Epithelial cell of esophagus (primary cell): ENCODE data around the gene HMCN1.
A peak's percentile ranks its signal among the peaks of the same experiment; 100 is the strongest.

ENCODE experiments used
- DNase-seq: peaks from one replicate; pipeline ENCODE4 v3.0.0; 2010; ENCODE audit warnings: low read depth
- H3K4me3 ChIP-seq: 2 replicates; pipeline ENCODE4 v1.5.1; 2011; ENCODE audit warnings: mild to moderate bottlenecking, low read length, control low read depth
- CTCF ChIP-seq: IDR thresholded peaks from 2 replicates; pipeline ENCODE4 v1.5.1; 2011; ENCODE audit warnings: low read depth, mild to moderate bottlenecking, low read length, control low read depth, inconsistent platforms; ENCODE audit not compliant: insufficient read depth; ENCODE audit errors: missing control alignments

Gene HMCN1

GRCh38 chr1:185840880-185841279, 106.7 kb downstream of the HMCN1 start:
- no peak for DNase-seq
- TF ChIP-seq CTCF, result no peak
- H3K4me3 ChIP-seq, result no peak overlapping the region

- no peak for TF ChIP-seq CTCF
Measured at GRCh38 chr1:185843297-185843869, 109.2 kb downstream of the HMCN1 start.

GRCh38 chr1:185843986-185844385, 109.8 kb downstream of the HMCN1 start:
- no peak for DNase-seq
- TF ChIP-seq CTCF, result no peak
- no peak overlapping the region for H3K4me3 ChIP-seq

More at GRCh38 chr1:185843297-185843869, 109.2 kb downstream of the HMCN1 start:
- H3K4me3 ChIP-seq, result no peak overlapping the region
- no peak for DNase-seq

DNA sequence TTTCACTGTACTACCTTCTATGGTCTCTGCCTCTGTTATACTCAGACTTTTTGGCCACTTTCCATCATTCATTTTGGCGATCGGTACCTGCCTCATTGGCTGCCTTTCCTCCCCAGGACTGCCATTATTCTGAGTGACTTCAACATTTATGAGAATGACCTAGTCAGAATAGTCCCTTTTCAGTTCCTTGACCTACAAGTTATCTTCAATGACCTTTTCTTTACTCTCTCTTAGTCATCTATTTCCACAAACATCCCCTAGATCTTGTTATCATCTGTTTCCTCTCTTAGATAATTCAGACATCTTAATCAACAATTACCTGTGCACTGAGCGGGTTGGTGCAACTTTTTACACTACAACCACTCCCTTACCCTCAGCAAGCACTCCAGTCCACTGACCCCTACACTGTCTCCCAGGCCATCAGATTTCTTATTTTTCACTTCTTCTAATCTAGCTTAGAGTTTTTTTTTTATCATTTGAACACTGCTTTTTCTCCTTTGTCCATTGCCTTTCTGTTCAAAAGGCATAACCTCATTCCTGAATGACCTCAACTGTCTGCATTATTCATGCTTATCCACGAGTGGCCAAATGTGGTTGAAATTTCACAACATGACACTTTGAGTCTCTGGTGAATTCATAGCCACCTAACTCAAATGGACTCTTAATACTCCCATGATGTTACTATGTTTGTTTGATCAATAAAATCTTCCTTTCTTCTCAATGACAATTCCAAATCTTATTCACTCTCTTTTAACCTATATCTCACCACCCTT, 112.7 kb downstream of the HMCN1 start:
- no peak for DNase-seq
- TF ChIP-seq CTCF, result no peak
- H3K4me3 ChIP-seq, result no peak overlapping the region

DNA sequence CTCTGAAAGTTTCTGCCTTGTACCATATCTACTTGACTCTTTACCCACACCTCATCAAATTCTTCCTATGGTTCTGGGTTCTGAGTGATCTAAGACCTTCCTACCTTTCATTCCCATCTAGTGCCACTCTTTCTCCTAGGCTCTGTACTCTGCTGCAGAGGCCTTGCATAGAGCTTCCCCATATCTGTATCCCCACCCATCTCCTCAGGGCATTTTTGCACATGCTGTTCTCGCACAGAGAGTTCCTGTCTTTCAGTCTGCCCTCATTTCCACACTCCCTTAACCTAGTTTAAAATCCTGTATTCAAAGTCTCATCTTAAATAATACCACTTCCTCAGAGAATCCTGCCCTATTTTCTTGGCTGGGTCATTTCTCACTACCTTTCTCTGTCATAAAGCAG, 114.8 kb downstream of the HMCN1 start:
- no peak overlapping the region for H3K4me3 ChIP-seq
- peak; percentile 16 for DNase-seq
- TF ChIP-seq CTCF, result no peak

GRCh38 chr1:185850366-185850765, 116.2 kb downstream of the HMCN1 start:
- H3K4me3 ChIP-seq, result no peak overlapping the region
- peak; percentile 60 for DNase-seq
- TF ChIP-seq CTCF, result no peak
